Measurements from ENCODE around the gene GRM8.

DNA sequence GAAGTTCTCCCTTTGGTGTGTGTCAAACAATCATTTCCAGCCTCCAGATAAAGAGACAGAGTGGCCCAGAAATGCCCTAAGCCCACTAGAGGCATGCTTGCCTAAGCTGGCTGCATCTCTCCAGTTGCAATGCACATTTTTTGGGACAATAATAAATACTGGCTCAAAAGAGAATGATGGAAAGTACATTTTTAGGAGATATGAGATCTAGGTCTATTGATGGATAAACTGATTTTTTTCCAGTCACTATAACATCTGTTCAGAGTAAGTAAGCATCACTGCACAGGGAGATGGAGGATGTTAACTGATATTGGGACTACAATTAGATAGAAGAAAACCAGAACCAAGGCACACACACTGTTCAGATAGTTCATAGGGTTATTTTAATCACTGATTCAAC is 553.0 kb downstream of the GRM8 start:
- TF ChIP-seq, protein P1, sequence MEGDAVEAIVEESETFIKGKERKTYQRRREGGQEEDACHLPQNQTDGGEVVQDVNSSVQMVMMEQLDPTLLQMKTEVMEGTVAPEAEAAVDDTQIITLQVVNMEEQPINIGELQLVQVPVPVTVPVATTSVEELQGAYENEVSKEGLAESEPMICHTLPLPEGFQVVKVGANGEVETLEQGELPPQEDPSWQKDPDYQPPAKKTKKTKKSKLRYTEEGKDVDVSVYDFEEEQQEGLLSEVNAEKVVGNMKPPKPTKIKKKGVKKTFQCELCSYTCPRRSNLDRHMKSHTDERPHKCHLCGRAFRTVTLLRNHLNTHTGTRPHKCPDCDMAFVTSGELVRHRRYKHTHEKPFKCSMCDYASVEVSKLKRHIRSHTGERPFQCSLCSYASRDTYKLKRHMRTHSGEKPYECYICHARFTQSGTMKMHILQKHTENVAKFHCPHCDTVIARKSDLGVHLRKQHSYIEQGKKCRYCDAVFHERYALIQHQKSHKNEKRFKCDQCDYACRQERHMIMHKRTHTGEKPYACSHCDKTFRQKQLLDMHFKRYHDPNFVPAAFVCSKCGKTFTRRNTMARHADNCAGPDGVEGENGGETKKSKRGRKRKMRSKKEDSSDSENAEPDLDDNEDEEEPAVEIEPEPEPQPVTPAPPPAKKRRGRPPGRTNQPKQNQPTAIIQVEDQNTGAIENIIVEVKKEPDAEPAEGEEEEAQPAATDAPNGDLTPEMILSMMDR (IDR thresholded peaks at IDR 0.05; ENCODE audit: insufficient read depth, low read depth, low read length): no peak
- no peak for TF ChIP-seq EZH2 (IDR thresholded peaks at IDR 0.05; ENCODE audit: insufficient read depth, low read length)

Data from astrocyte (in vitro differentiated cells and primary cell).